GM23338 (cell line): Measurements from ENCODE around the gene SAMD13. TPM values are rescaled to one million over a fixed set of nuclear protein-coding genes. Genes with fewer than 3 reads are reported as not detected.

Experiments
- ATAC-seq: fragments of 200-7000 bp; cut with Tn5 transposase; 3 replicates; pipeline ENCODE4 v1.9.1; 2020
- DNase-seq: peaks from one replicate; pipeline ENCODE4 v3.0.0-alpha.2; 2015; ENCODE audit warnings: low spot score
- H2AFZ ChIP-seq: fragments of 200-600 bp; sonication (generic); 2 replicates; pipeline ENCODE4 v1.8.0; 2016; ENCODE audit warnings: antibody characterized with exemption, mild to moderate bottlenecking, moderate library complexity
- H3F3A ChIP-seq: fragments of 200-600 bp; sonication (generic); replicated peaks from 2 replicates; pipeline ENCODE4 v1.8.0; 2017; ENCODE audit warnings: antibody characterized with exemption, mixed run types, low read depth
- H3K27ac ChIP-seq: fragments of 200-600 bp; sonication (generic); 2 replicates; pipeline ENCODE4 v1.6.1; 2016; ENCODE audit warnings: low read depth
- H3K27me3 ChIP-seq: fragments of 200-600 bp; sonication (generic); 2 replicates; pipeline ENCODE4 v1.8.0; 2016; ENCODE audit warnings: mild to moderate bottlenecking, mixed run types, moderate library complexity; ENCODE audit not compliant: insufficient read depth
- H3K36me3 ChIP-seq: fragments of 200-600 bp; sonication (generic); 2 replicates; pipeline ENCODE4 v1.8.0; 2016; ENCODE audit warnings: mild to moderate bottlenecking; ENCODE audit not compliant: insufficient read depth
- H3K4me1 ChIP-seq: fragments of 200-600 bp; sonication (generic); 2 replicates; pipeline ENCODE4 v1.8.0; 2016; ENCODE audit warnings: mild to moderate bottlenecking, moderate library complexity; ENCODE audit not compliant: insufficient read depth
- H3K4me2 ChIP-seq: fragments of 200-600 bp; sonication (generic); 2 replicates; pipeline ENCODE4 v1.7.1; 2017; ENCODE audit warnings: mixed run types
- H3K4me3 ChIP-seq: fragments of 200-600 bp; sonication (generic); 2 replicates; pipeline ENCODE4 v1.6.1; 2016; ENCODE audit warnings: mixed run types
- H3K79me2 ChIP-seq: fragments of 200-600 bp; sonication (generic); replicated peaks from 2 replicates; pipeline ENCODE4 v1.8.0; 2017; ENCODE audit warnings: mild to moderate bottlenecking; ENCODE audit not compliant: insufficient read depth
- H3K9me2 ChIP-seq: fragments of 200-600 bp; sonication (generic); 2 replicates; pipeline ENCODE4 v1.8.0; 2017; ENCODE audit not compliant: insufficient read depth
- H4K20me1 ChIP-seq: fragments of 200-600 bp; sonication (generic); replicated peaks from 2 replicates; pipeline ENCODE4 v1.8.0; 2017; ENCODE audit warnings: mild to moderate bottlenecking; ENCODE audit not compliant: insufficient read depth
- H3K27ac Mint-ChIP-seq: 2 replicates; pipeline ENCODE4 v1.8.0; 2020; ENCODE audit warnings: inconsistent platforms, mild to moderate bottlenecking, moderate library complexity, mixed read lengths
- H3K27me3 Mint-ChIP-seq: 3 replicates; pipeline ENCODE4 v1.8.0; 2022; ENCODE audit warnings: low read depth, mild to moderate bottlenecking, moderate library complexity, mixed read lengths, inconsistent platforms; ENCODE audit not compliant: insufficient read depth, poor library complexity
- H3K36me3 Mint-ChIP-seq: 3 replicates; pipeline ENCODE4 v1.8.0; 2021; ENCODE audit warnings: low read depth, mild to moderate bottlenecking, inconsistent platforms, moderate library complexity, mixed read lengths
- H3K4me1 Mint-ChIP-seq: 3 replicates; pipeline ENCODE4 v1.8.0; 2020; ENCODE audit warnings: mild to moderate bottlenecking, inconsistent platforms, mixed read lengths
- H3K4me3 Mint-ChIP-seq: 3 replicates; pipeline ENCODE4 v1.8.0; 2021; ENCODE audit warnings: moderate library complexity, mild to moderate bottlenecking, inconsistent platforms, mixed read lengths
- H3K9me3 Mint-ChIP-seq: 3 replicates; pipeline ENCODE4 v1.8.0; 2020; ENCODE audit warnings: moderate library complexity, mild to moderate bottlenecking, inconsistent platforms, mixed read lengths
- CTCF ChIP-seq, 2 experiments: fragments of 200-600 bp in 1 of 2; sonication (generic) in 1 of 2; conservative IDR thresholded peaks; 2 replicates each; pipeline versions ENCODE4 v1.5.1 to v1.6.1; 2016 to 2017; ENCODE audit warnings: antibody characterized with exemption in 2 of 2, low read depth in 2 of 2, mild to moderate bottlenecking in 2 of 2, moderate library complexity in 1 of 2
- STAT1 ChIP-seq: IDR thresholded peaks from one replicate; pipeline ENCODE4 v1.6.1; 2016; ENCODE audit warnings: antibody characterized with exemption; ENCODE audit not compliant: unreplicated experiment
- ZNF331 ChIP-seq: fragments of 250-450 bp; sonication (Bioruptor Pico); IDR thresholded peaks from 2 replicates; pipeline ENCODE4 v1.5.0; 2020; ENCODE audit warnings: low read depth, mild to moderate bottlenecking, moderate library complexity
- ZNF462 ChIP-seq: fragments of 250-450 bp; sonication (Bioruptor Pico); IDR thresholded peaks from 2 replicates; pipeline ENCODE4 v1.5.0; 2020; ENCODE audit warnings: mild to moderate bottlenecking, moderate library complexity
- polyA plus RNA-seq: library from polyadenylated mRNA; unstranded; fragments of >200 nt; fragmentation: Nextera tagmentation; extraction: Ambion mirVana; gene quantifications from 2 replicates; pipeline ENCODE4 v1.2.1, GENCODE V29; 2016
- total RNA-seq: library from RNA; depleted of rRNA; stranded (reverse); fragments of >200 nt; shearing (Covaris generic); gene quantifications from 2 replicates; pipeline ENCODE4 v1.2.3, GENCODE V29; 2014

The SAMD13 gene
- total and polyA plus RNA-seq, 2 experiments from 2014 or later = 2.5 to 3.6 TPM

- no peak overlapping the region for H3K4me2 ChIP-seq
- no peaks in the 10 kb centered on the region for H3K36me3 ChIP-seq
- ATAC-seq = peak; percentile 31; the same call in 2 of the 3 replicates
- no peak for DNase-seq
- H3K79me2 ChIP-seq = no peaks in the 10 kb centered on the region
- H3F3A ChIP-seq = no peaks in the 10 kb centered on the region
- Mint-ChIP-seq H3K4me3 (no peak overlapping the region), H3K4me1 (peaks cover 8% of the 10 kb centered on the region), H3K36me3 (no peaks in the 10 kb centered on the region), H3K9me3 (no peaks in the 10 kb centered on the region), H3K27me3 (no peaks in the 10 kb centered on the region), H3K27ac (no peak overlapping the region)
- no peak overlapping the region for H3K27ac ChIP-seq
- H3K27me3 ChIP-seq = no peaks in the 10 kb centered on the region
- H3K9me2 ChIP-seq = no peaks in the 10 kb centered on the region
- H3K4me3 ChIP-seq = no peak overlapping the region
- TF ChIP-seq ZNF331 (CRISPR knock-in tag) = no peak
- no peak for TF ChIP-seq STAT1
- no peak for TF ChIP-seq ZNF462 (CRISPR knock-in tag)
- no peak for TF ChIP-seq CTCF (conservative IDR thresholded peaks at IDR 0.05; ENCODE audit: low read depth in 2 of 2)
- H3K4me1 ChIP-seq = peaks cover 12% of the 10 kb centered on the region; the same call in 1 of the 2 replicates
- H4K20me1 ChIP-seq = no peaks in the 10 kb centered on the region
- H2AFZ ChIP-seq = no peak overlapping the region
Observed at GRCh38 chr1:84379138-84379916, 77.8 kb downstream of the SAMD13 start.
